ENCODE data around the gene FBXL4.

DNA sequence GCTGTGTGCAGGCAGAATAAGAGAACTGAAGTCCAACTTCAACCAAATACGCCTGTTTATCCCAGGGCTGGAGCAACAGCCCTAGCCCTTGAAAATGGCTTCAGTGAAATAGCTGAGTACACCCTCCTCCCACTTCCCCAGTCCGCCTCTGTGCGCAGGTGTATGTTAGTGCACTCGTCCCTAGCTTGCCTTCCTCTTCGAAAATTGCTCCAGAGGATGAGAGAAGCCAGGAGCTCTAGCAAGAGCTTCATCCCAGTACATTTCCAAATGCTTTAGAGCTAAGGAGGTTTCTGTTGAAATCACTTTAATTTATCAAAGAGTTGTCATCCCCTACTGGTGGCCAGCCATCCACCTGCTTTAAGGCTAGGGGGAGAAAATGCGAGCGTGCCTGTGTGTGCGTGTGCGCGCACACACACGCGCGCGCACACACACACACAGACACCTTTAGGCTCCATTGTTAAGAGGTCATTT, 118.8 kb downstream of the FBXL4 start:
- TF ChIP-seq POLR2A (IDR thresholded peaks at IDR 0.05) (no peak), POLR2AphosphoS5 (IDR thresholded peaks at IDR 0.05) (no peak), EP300 (IDR thresholded peaks at IDR 0.05) (no peak)
